ENCODE measurements around the gene KANSL3. TPM values are rescaled to one million over a fixed set of nuclear protein-coding genes. Genes with fewer than 3 reads are reported as not detected.

Gene KANSL3
- total RNA-seq, 2 experiments from 2014 or later: 54.4 to 61.8 TPM

DNA sequence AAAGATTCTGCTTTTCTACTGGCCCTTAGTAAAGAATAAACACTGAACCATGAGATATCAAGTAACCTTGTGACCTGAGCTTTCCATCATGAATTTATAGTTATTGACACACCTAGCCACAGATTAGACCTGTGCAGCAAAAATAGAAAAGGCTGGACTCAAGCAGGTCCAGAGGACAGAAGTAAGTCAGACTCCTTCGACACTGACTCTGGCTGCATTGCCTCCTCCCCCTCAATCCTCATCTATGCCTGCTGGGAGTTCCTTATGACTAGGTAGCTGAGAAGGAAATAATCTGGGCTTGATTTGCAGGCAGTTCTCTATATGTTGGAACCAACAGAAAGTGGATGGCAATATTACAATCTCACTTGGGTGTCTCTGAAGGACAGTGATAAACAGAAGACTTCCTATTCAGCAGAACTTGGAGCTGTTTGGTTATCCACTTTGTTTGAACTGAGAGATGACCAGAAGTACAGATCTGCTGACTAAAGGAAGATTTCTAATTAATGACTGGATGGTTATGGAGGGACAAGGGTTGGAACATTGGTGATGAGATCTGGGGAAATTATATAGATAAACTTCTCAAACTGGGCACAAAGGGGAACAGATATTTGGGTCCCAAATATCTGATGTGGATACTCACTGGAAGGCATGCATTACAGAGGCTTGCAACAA is 62.2 kb downstream of the KANSL3 start:
- intact Hi-C loops (cut with DNase I, micrococcal nuclease): loop anchor here in 1 of 2 experiments (10.0 kb wide), 1 partner anchor 129 kb away; no protein-coding TSS in a partner anchor
- DNase-seq (no peak), ATAC-seq (ENCODE audit: poor library complexity) (no peak)
- CTCF ChIA-PET: no interaction called here
- Histone ChIP-seq H3K4me1 (ENCODE audit: insufficient read depth, low read length) (no peaks in the 10 kb centered on the region), H3K27ac (ENCODE audit: low read depth in 1 of 2, low read length in 2 of 2) (no peak overlapping the region), H3K4me3 (ENCODE audit: low read length) (no peak overlapping the region), H3K9me3 (ENCODE audit: control insufficient read depth in 1 of 2, insufficient read depth in 1 of 2, low read length in 2 of 2) (no peaks in the 10 kb centered on the region), H3K27me3 (ENCODE audit: control insufficient read depth in 1 of 2, insufficient read depth in 2 of 2, low read length in 2 of 2) (no peaks in the 10 kb centered on the region), H3K36me3 (ENCODE audit: insufficient read depth, low read length) (no peaks in the 10 kb centered on the region)
- Mint-ChIP-seq H3K27me3 (no peaks in the 10 kb centered on the region), H3K9me3 (no peaks in the 10 kb centered on the region), H3K36me3 (ENCODE audit: low read depth) (no peaks in the 10 kb centered on the region), H3K4me3 (no peak overlapping the region), H3K4me1 (ENCODE audit: low read depth) (no peaks in the 10 kb centered on the region), H3K27ac (no peak overlapping the region)
- POLR2A ChIA-PET: no interaction called here
- TF ChIP-seq, protein P1, sequence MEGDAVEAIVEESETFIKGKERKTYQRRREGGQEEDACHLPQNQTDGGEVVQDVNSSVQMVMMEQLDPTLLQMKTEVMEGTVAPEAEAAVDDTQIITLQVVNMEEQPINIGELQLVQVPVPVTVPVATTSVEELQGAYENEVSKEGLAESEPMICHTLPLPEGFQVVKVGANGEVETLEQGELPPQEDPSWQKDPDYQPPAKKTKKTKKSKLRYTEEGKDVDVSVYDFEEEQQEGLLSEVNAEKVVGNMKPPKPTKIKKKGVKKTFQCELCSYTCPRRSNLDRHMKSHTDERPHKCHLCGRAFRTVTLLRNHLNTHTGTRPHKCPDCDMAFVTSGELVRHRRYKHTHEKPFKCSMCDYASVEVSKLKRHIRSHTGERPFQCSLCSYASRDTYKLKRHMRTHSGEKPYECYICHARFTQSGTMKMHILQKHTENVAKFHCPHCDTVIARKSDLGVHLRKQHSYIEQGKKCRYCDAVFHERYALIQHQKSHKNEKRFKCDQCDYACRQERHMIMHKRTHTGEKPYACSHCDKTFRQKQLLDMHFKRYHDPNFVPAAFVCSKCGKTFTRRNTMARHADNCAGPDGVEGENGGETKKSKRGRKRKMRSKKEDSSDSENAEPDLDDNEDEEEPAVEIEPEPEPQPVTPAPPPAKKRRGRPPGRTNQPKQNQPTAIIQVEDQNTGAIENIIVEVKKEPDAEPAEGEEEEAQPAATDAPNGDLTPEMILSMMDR (IDR thresholded peaks at IDR 0.05): no peak

DNA sequence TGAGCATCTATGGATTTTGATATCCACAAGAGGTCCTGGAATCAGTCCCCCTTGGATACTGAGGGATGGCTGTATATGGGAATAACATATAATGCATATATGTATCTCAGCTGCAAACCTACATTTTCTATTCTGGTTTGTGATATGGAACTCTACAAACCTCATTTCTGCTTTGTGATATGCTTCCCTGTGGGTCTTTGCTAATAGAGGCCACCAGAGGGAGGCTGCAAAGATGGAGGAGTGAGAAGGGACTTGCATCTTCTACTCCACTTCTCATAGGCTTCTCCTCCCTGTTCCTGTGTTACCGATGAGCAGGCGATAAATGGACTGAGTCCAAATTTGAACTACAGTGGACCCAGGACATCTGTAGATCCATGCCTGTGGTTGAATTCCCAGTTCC is 63.7 kb downstream of the KANSL3 start:
- Mint-ChIP-seq H3K27ac (no peak overlapping the region), H3K27me3 (no peaks in the 10 kb centered on the region), H3K9me3 (no peaks in the 10 kb centered on the region), H3K4me1 (ENCODE audit: low read depth) (no peaks in the 10 kb centered on the region), H3K36me3 (ENCODE audit: low read depth) (no peaks in the 10 kb centered on the region), H3K4me3 (no peak overlapping the region)
- intact Hi-C loops (cut with DNase I, micrococcal nuclease): loop anchor here in 1 of 2 experiments (10.0 kb wide), 1 partner anchor 130 kb away; no protein-coding TSS in a partner anchor
- TF ChIP-seq, protein P1 (IDR thresholded peaks at IDR 0.05): no peak
- no peaks in the 10 kb centered on the region for H3K36me3 ChIP-seq (ENCODE audit: insufficient read depth, low read length)
- ChIA-PET CTCF (no interaction called here), POLR2A (no interaction called here)
- H3K4me1 ChIP-seq (ENCODE audit: insufficient read depth, low read length): no peaks in the 10 kb centered on the region
- ATAC-seq (ENCODE audit: poor library complexity): no peak
- H3K27ac ChIP-seq (ENCODE audit: low read depth in 1 of 2, low read length in 2 of 2): no peak overlapping the region
- H3K27me3 ChIP-seq (ENCODE audit: control insufficient read depth in 1 of 2, insufficient read depth in 2 of 2, low read length in 2 of 2): no peaks in the 10 kb centered on the region
- H3K4me3 ChIP-seq (ENCODE audit: low read length): no peak overlapping the region
- H3K9me3 ChIP-seq (ENCODE audit: control insufficient read depth in 1 of 2, insufficient read depth in 1 of 2, low read length in 2 of 2): no peaks in the 10 kb centered on the region
- DNase-seq: no peak

DNA sequence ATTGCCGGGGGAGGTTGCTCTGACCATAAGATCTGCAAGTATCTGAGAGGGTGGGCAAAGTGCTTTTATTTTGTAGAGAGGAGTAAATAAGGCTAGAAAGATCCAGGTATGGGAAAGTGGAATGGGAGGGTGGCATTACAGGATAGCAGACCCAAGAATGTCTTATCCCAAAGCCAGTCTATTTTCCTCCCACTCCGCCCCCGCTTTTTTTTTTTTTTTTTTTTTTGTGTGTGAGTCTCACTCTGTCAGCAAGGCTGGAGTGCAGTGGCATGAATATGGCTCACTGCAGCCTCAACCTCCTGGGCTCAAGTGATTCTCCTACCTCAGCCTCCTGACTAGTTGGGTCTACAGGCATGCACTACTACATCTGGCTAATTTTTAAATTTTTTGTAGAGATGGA is 70.0 kb downstream of the KANSL3 start:
- H3K4me1 ChIP-seq (ENCODE audit: insufficient read depth, low read length): no peaks in the 10 kb centered on the region
- no peaks in the 10 kb centered on the region for H3K4me1 Mint-ChIP-seq (ENCODE audit: low read depth)
- POLR2A ChIA-PET: no interaction called here

More for the DNA sequence above, 70.0 kb downstream of the KANSL3 start:
- CTCF ChIA-PET: no interaction called here
- no peaks in the 10 kb centered on the region for H3K27me3 Mint-ChIP-seq
- ATAC-seq (ENCODE audit: poor library complexity) (no peak), DNase-seq (no peak)
- no peaks in the 10 kb centered on the region for H3K36me3 Mint-ChIP-seq (ENCODE audit: low read depth)
- no peaks in the 10 kb centered on the region for H3K27me3 ChIP-seq (ENCODE audit: control insufficient read depth in 1 of 2, insufficient read depth in 2 of 2, low read length in 2 of 2)
- H3K4me3 ChIP-seq (ENCODE audit: low read length): no peak overlapping the region
- intact Hi-C loops (cut with DNase I, micrococcal nuclease): no loop called here
- no peaks in the 10 kb centered on the region for H3K36me3 ChIP-seq (ENCODE audit: insufficient read depth, low read length)
- H3K9me3 Mint-ChIP-seq: no peaks in the 10 kb centered on the region
- TF ChIP-seq, protein P1 (IDR thresholded peaks at IDR 0.05): no peak
- no peak overlapping the region for H3K4me3 Mint-ChIP-seq
- no peak overlapping the region for H3K27ac ChIP-seq (ENCODE audit: low read depth in 1 of 2, low read length in 2 of 2)
- no peak overlapping the region for H3K27ac Mint-ChIP-seq
- no peaks in the 10 kb centered on the region for H3K9me3 ChIP-seq (ENCODE audit: control insufficient read depth in 1 of 2, insufficient read depth in 1 of 2, low read length in 2 of 2)
